ENCODE results near the gene MYD88.
"Not testable (repeated sequence)": the region's sequence is repeated elsewhere in the genome, so short reads cannot be mapped to it uniquely, and the experiment has no call there.

Gene MYD88

GRCh38 chr3:38127611-38128302, 10.7 kb upstream of the MYD88 start:
- Histone ChIP-seq H3K27me3 (no peaks in the 10 kb centered on the region), H3K36me3 (peaks cover 99 to 100% (median 100%) of the 10 kb centered on the region in 11 experiments), H4K20me1 (peaks cover 42 to 100% (median 92%) of the 10 kb centered on the region in 11 experiments; a peak in 19 of 22 replicates), H3K4me1 (peaks cover 14 to 63% (median 22%) of the 10 kb centered on the region in 10 experiments), H3K27ac (peak overlapping the region in 2 of 11 experiments; percentile 5 to 13; a peak in 2 of 22 replicates), H3K4me2 (peak overlapping the region in 3 of 11 experiments; percentile 50 to 79 (median 75); a peak in 6 of 22 replicates), H3K9ac (no peak overlapping the region), H3K4me3 (no peak overlapping the region), H3K9me3 (replicated peaks in 1 of 11) (no peaks in the 10 kb centered on the region)
- no peak for TF ChIP-seq Cebpa-rat (IDR thresholded peaks at IDR 0.05)

- H3K4me2 ChIP-seq: peak overlapping the region in 3 of 11 experiments; percentile 50 to 79 (median 75); a peak in 6 of 22 replicates
- H3K27me3 ChIP-seq: no peaks in the 10 kb centered on the region
- H3K4me3 ChIP-seq: no peak overlapping the region
- H3K9ac ChIP-seq: no peak overlapping the region
- H3K36me3 ChIP-seq: peaks cover 99 to 100% (median 100%) of the 10 kb centered on the region in 11 experiments
- no peaks in the 10 kb centered on the region for H3K9me3 ChIP-seq (replicated peaks in 1 of 11)
- peak overlapping the region in 2 of 11 experiments; percentile 5 to 13; a peak in 1 of 22 replicates for H3K27ac ChIP-seq
- peaks cover 46 to 100% (median 92%) of the 10 kb centered on the region in 11 experiments; a peak in 19 of 22 replicates for H4K20me1 ChIP-seq
- peaks cover 16 to 68% (median 27%) of the 10 kb centered on the region in 10 experiments for H3K4me1 ChIP-seq
- TF ChIP-seq Cebpa-rat (IDR thresholded peaks at IDR 0.05): no peak
Measured at GRCh38 chr3:38128303-38128655, 10.2 kb upstream of the MYD88 start.

- H3K9me3 ChIP-seq (replicated peaks in 1 of 11): no peaks in the 10 kb centered on the region
- H3K4me2 ChIP-seq: peak overlapping the region in 3 of 11 experiments; percentile 50 to 79 (median 75); a peak in 4 of 22 replicates
- H3K27me3 ChIP-seq: no peaks in the 10 kb centered on the region
- peak overlapping the region in 2 of 11 experiments; percentile 17 to 21; a peak in 1 of 22 replicates for H3K27ac ChIP-seq
- no peak overlapping the region for H3K9ac ChIP-seq
- H3K4me1 ChIP-seq: peaks cover 16 to 76% (median 33%) of the 10 kb centered on the region in 10 experiments
- H4K20me1 ChIP-seq: peaks cover 52 to 100% (median 92%) of the 10 kb centered on the region in 11 experiments; a peak in 19 of 22 replicates
- H3K4me3 ChIP-seq: no peak overlapping the region
- no peak for TF ChIP-seq Cebpa-rat (IDR thresholded peaks at IDR 0.05)
- H3K36me3 ChIP-seq: peaks cover 99 to 100% (median 100%) of the 10 kb centered on the region in 11 experiments
Measured at GRCh38 chr3:38129058-38129457, 9.4 kb upstream of the MYD88 start.

- no peak overlapping the region for H3K27ac ChIP-seq
- TF ChIP-seq Cebpa-rat (IDR thresholded peaks at IDR 0.05): no peak
- peaks cover 92 to 97% (median 96%) of the 10 kb centered on the region in 11 experiments for H3K36me3 ChIP-seq
- no peaks in the 10 kb centered on the region for H3K9me3 ChIP-seq (replicated peaks in 1 of 11)
- H3K9ac ChIP-seq: no peak overlapping the region
- H3K4me3 ChIP-seq: no peak overlapping the region
- H4K20me1 ChIP-seq: peaks cover 61 to 100% (median 91%) of the 10 kb centered on the region in 11 experiments; a peak in 20 of 22 replicates
- H3K4me1 ChIP-seq: peaks cover 26 to 91% (median 47%) of the 10 kb centered on the region in 10 experiments
- peak overlapping the region in 10 of 11 experiments; percentile 8 to 79 (median 28); a peak in 13 of 22 replicates for H3K4me2 ChIP-seq
- H3K27me3 ChIP-seq: no peaks in the 10 kb centered on the region
Measured at GRCh38 chr3:38130631-38131065, 7.8 kb upstream of the MYD88 start.

GRCh38 chr3:38131621-38132369, 6.7 kb upstream of the MYD88 start:
- Histone ChIP-seq H3K4me1 (peaks cover 29 to 90% (median 51%) of the 10 kb centered on the region in 10 experiments), H3K9ac (peak overlapping the region in 1 of 11 experiments; percentile 7; a peak in 1 of 22 replicates), H3K27me3 (no peaks in the 10 kb centered on the region), H3K4me3 (no peak overlapping the region), H3K36me3 (peaks cover 80 to 86% (median 85%) of the 10 kb centered on the region in 11 experiments), H3K27ac (no peak overlapping the region), H3K9me3 (replicated peaks in 1 of 11) (no peaks in the 10 kb centered on the region), H4K20me1 (peaks cover 60 to 100% (median 88%) of the 10 kb centered on the region in 11 experiments; a peak in 20 of 22 replicates), H3K4me2 (peak overlapping the region in 3 of 11 experiments; percentile 5 to 97 (median 10); a peak in 1 of 22 replicates)
- no peak for TF ChIP-seq Cebpa-rat (IDR thresholded peaks at IDR 0.05)

- H3K4me3 ChIP-seq: no peak overlapping the region
- peak overlapping the region in 1 of 11 experiments; percentile 27; a peak in 2 of 22 replicates for H3K9ac ChIP-seq
- H4K20me1 ChIP-seq: peaks cover 60 to 86% (median 79%) of the 10 kb centered on the region in 11 experiments; a peak in 20 of 22 replicates
- H3K4me2 ChIP-seq: peak overlapping the region in 3 of 11 experiments; percentile 95 to 97 (median 96); a peak in 6 of 22 replicates
- no peak for TF ChIP-seq Cebpa-rat (IDR thresholded peaks at IDR 0.05)
- no peaks in the 10 kb centered on the region for H3K9me3 ChIP-seq (replicated peaks in 1 of 11)
- no peak overlapping the region for H3K27ac ChIP-seq
- peaks cover 67 to 72% (median 71%) of the 10 kb centered on the region in 11 experiments for H3K36me3 ChIP-seq
- H3K4me1 ChIP-seq: peaks cover 37 to 86% (median 57%) of the 10 kb centered on the region in 10 experiments
- no peaks in the 10 kb centered on the region for H3K27me3 ChIP-seq
Measured at GRCh38 chr3:38133209-38133556, 5.3 kb upstream of the MYD88 start.

- Histone ChIP-seq H3K4me2 (peak overlapping the region in 4 of 11 experiments; percentile 89 to 97 (median 96); a peak in 9 of 22 replicates), H3K4me3 (no peak overlapping the region), H4K20me1 (peaks cover 60 to 80% (median 75%) of the 10 kb centered on the region in 11 experiments; a peak in 20 of 22 replicates), H3K27me3 (no peaks in the 10 kb centered on the region), H3K9me3 (replicated peaks in 1 of 11) (no peaks in the 10 kb centered on the region), H3K9ac (peak overlapping the region in 2 of 11 experiments; percentile 27 to 35; a peak in 3 of 22 replicates), H3K36me3 (peaks cover 61 to 66% (median 65%) of the 10 kb centered on the region in 11 experiments), H3K4me1 (peaks cover 38 to 81% (median 58%) of the 10 kb centered on the region in 10 experiments), H3K27ac (no peak overlapping the region)
- TF ChIP-seq Cebpa-rat (IDR thresholded peaks at IDR 0.05): no peak
Measured at GRCh38 chr3:38133557-38134405, 4.7 kb upstream of the MYD88 start.

- H4K20me1 ChIP-seq: peaks cover 57 to 78% (median 67%) of the 10 kb centered on the region in 11 experiments; a peak in 20 of 22 replicates
- peak overlapping the region; percentile 87 to 98 (median 95); a peak in 21 of 22 replicates for H3K4me2 ChIP-seq
- peak overlapping the region in 9 of 11 experiments; percentile 13 to 99 (median 97); a peak in 10 of 22 replicates for H3K9ac ChIP-seq
- H3K36me3 ChIP-seq: peaks cover 53 to 58% (median 57%) of the 10 kb centered on the region in 11 experiments
- not testable (repeated sequence) for H3K27me3 ChIP-seq; H3K9me3 ChIP-seq (replicated peaks in 1 of 11); H3K27ac ChIP-seq
- H3K4me3 ChIP-seq: peak overlapping the region in 5 of 10 experiments; percentile 73 to 99 (median 95); a peak in 6 of 20 replicates
- H3K4me1 ChIP-seq: peaks cover 41 to 74% (median 62%) of the 10 kb centered on the region in 10 experiments
Measured at GRCh38 chr3:38134517-38135143, 3.8 kb upstream of the MYD88 start.

GRCh38 chr3:38135621-38136277, 2.7 kb upstream of the MYD88 start:
- Histone ChIP-seq H3K4me2 (peak overlapping the region; percentile 87 to 98 (median 95)), H3K4me3 (peak overlapping the region; percentile 73 to 99 (median 92)), H4K20me1 (peaks cover 59 to 78% (median 70%) of the 10 kb centered on the region in 11 experiments; a peak in 21 of 22 replicates), H3K27ac (peak overlapping the region; percentile 41 to 99 (median 95); a peak in 21 of 22 replicates), H3K4me1 (peaks cover 44 to 74% (median 63%) of the 10 kb centered on the region in 10 experiments), H3K9ac (peak overlapping the region; percentile 80 to 99 (median 97)), H3K36me3 (peaks cover 49 to 58% (median 55%) of the 10 kb centered on the region in 11 experiments)
- not testable (repeated sequence) for H3K9me3 ChIP-seq (replicated peaks in 1 of 11); H3K27me3 ChIP-seq
